Osteoblast (primary cell): Measurements from ENCODE around the gene HRCT1. TPM values are rescaled to one million over a fixed set of nuclear protein-coding genes. Genes with fewer than 3 reads are reported as not detected.

Experiments used
- DNase-seq: peaks from one replicate; pipeline ENCODE4 v3.0.0; 2011; ENCODE audit warnings: low spot score, mixed read lengths; ENCODE audit not compliant: insufficient read length; ENCODE audit errors: missing footprints
- H2AFZ ChIP-seq: 2 replicates; pipeline ENCODE4 v1.6.0; 2011; ENCODE audit warnings: mild to moderate bottlenecking, low read length
- H3K27ac ChIP-seq: 2 replicates; pipeline ENCODE4 v1.5.1; 2011; ENCODE audit warnings: mild to moderate bottlenecking, low read depth, low read length, moderate library complexity
- H3K27me3 ChIP-seq: 2 replicates; pipeline ENCODE4 v1.6.0; 2012; ENCODE audit warnings: mild to moderate bottlenecking, control low read depth, inconsistent platforms, low read length, moderate library complexity; ENCODE audit not compliant: insufficient read depth
- H3K36me3 ChIP-seq: 2 replicates; pipeline ENCODE4 v1.5.1; 2011; ENCODE audit warnings: mild to moderate bottlenecking, low read length, control low read depth, moderate library complexity; ENCODE audit not compliant: insufficient read depth
- H3K4me1 ChIP-seq: 2 replicates; pipeline ENCODE4 v1.5.1; 2011; ENCODE audit warnings: mild to moderate bottlenecking, low read length, control low read depth, moderate library complexity; ENCODE audit not compliant: insufficient read depth
- H3K4me2 ChIP-seq: 2 replicates; pipeline ENCODE4 v1.6.0; 2011; ENCODE audit warnings: mild to moderate bottlenecking, low read length; ENCODE audit not compliant: insufficient read depth
- H3K4me3 ChIP-seq: fragments of 200-600 bp; sonication (generic); 3 replicates; pipeline ENCODE4 v1.5.1; 2012; ENCODE audit warnings: mild to moderate bottlenecking, low read length, inconsistent platforms; ENCODE audit not compliant: insufficient read depth
- H3K79me2 ChIP-seq: 2 replicates; pipeline ENCODE4 v1.6.0; 2012; ENCODE audit warnings: mild to moderate bottlenecking, low read length, control low read depth, inconsistent platforms; ENCODE audit not compliant: insufficient read depth
- H3K9me3 ChIP-seq: 2 replicates; pipeline ENCODE4 v1.5.1; 2011; ENCODE audit warnings: low read depth, low read length, control low read depth
- H4K20me1 ChIP-seq: 2 replicates; pipeline ENCODE4 v1.6.0; 2012; ENCODE audit warnings: mild to moderate bottlenecking, low read length, control low read depth; ENCODE audit not compliant: insufficient read depth
- CTCF ChIP-seq: IDR thresholded peaks from 2 replicates; pipeline ENCODE4 v1.5.1; 2011; ENCODE audit warnings: mild to moderate bottlenecking, low read depth, low read length, moderate library complexity; ENCODE audit errors: extremely low read depth
- total RNA-seq: library from RNA; depleted of rRNA; stranded (reverse); fragments of >200 nt; gene quantifications from 2 replicates; pipeline ENCODE4 v1.2.3, GENCODE V29; 2012

The HRCT1 gene
- total RNA-seq, 1 donor = 5.1 TPM

GRCh38 chr9:35928591-35929452, 22.8 kb downstream of the HRCT1 start:
- Histone ChIP-seq H2AFZ (peak overlapping the region; percentile 72), H3K36me3 (no peaks in the 10 kb centered on the region), H3K27me3 (no peaks in the 10 kb centered on the region), H3K9me3 (no peaks in the 10 kb centered on the region), H3K27ac (peak overlapping the region; percentile 70), H3K4me2 (no peak overlapping the region), H4K20me1 (no peaks in the 10 kb centered on the region), H3K79me2 (no peaks in the 10 kb centered on the region), H3K4me1 (peaks cover 42% of the 10 kb centered on the region), H3K4me3 (no peak overlapping the region)
- no peak for DNase-seq
- no peak for TF ChIP-seq CTCF

GRCh38 chr9:35929453-35929718, 23.4 kb downstream of the HRCT1 start:
- H3K9me3 ChIP-seq = no peaks in the 10 kb centered on the region
- TF ChIP-seq CTCF = no peak
- no peaks in the 10 kb centered on the region for H4K20me1 ChIP-seq
- H3K36me3 ChIP-seq = no peaks in the 10 kb centered on the region
- H3K4me1 ChIP-seq = peaks cover 42% of the 10 kb centered on the region
- H3K27ac ChIP-seq = peak overlapping the region; percentile 70
- DNase-seq = no peak
- no peak overlapping the region for H3K4me2 ChIP-seq
- no peaks in the 10 kb centered on the region for H3K27me3 ChIP-seq
- no peak overlapping the region for H3K4me3 ChIP-seq
- H2AFZ ChIP-seq = peak overlapping the region; percentile 72
- H3K79me2 ChIP-seq = no peaks in the 10 kb centered on the region

- H2AFZ ChIP-seq = no peak overlapping the region
- no peaks in the 10 kb centered on the region for H3K79me2 ChIP-seq
- TF ChIP-seq CTCF = no peak
- H3K36me3 ChIP-seq = no peaks in the 10 kb centered on the region
- no peaks in the 10 kb centered on the region for H3K9me3 ChIP-seq
- DNase-seq = no peak
- no peak overlapping the region for H3K4me2 ChIP-seq
- no peaks in the 10 kb centered on the region for H3K27me3 ChIP-seq
- no peak overlapping the region for H3K4me3 ChIP-seq
- no peak overlapping the region for H3K27ac ChIP-seq
- H4K20me1 ChIP-seq = no peaks in the 10 kb centered on the region
- peaks cover 38% of the 10 kb centered on the region for H3K4me1 ChIP-seq
These were observed 24.5 kb downstream of the HRCT1 start for GRCh38 chr9:35930521-35930920.

- Histone ChIP-seq H3K79me2 (no peaks in the 10 kb centered on the region), H3K4me2 (no peak overlapping the region), H3K4me1 (peaks cover 38% of the 10 kb centered on the region), H3K9me3 (no peaks in the 10 kb centered on the region), H3K27me3 (no peaks in the 10 kb centered on the region), H4K20me1 (no peaks in the 10 kb centered on the region), H2AFZ (peak overlapping the region; percentile 4), H3K4me3 (no peak overlapping the region), H3K36me3 (no peaks in the 10 kb centered on the region), H3K27ac (peak overlapping the region; percentile 20)
- TF ChIP-seq CTCF = no peak
- no peak for DNase-seq
These were observed 25.0 kb downstream of the HRCT1 start for GRCh38 chr9:35930989-35931388.
